GM12864 (cell line): ENCODE results near the gene YES1.

Experiments used
- DNase-seq: peaks from one replicate; pipeline ENCODE4 v3.0.0-alpha.2; 2011; ENCODE audit warnings: low read depth
- H3K4me3 ChIP-seq: 2 replicates; pipeline ENCODE4 v1.5.1; 2011; ENCODE audit warnings: mild to moderate bottlenecking, low read depth, low read length, control low read depth
- CTCF ChIP-seq: IDR thresholded peaks from 2 replicates; pipeline ENCODE4 v1.5.1; 2011; ENCODE audit warnings: low read depth, mild to moderate bottlenecking, moderate library complexity, low read length, control low read depth, inconsistent platforms; ENCODE audit errors: missing control alignments

Gene YES1

GRCh38 chr18:811892-812375 is at the start of gene YES1:
Gene YES1, minus strand, starts transcription at chr18:812242. Its CDS starts 55,415 bp downstream, at chr18:756827.
- no peak for DNase-seq
- peak within 1 kb of the TSS; percentile 97 for H3K4me3 ChIP-seq
- no peak for TF ChIP-seq CTCF

- H3K4me3 ChIP-seq: no peak overlapping the region
- no peak for DNase-seq
- no peak for TF ChIP-seq CTCF
These were observed 45.9 kb upstream of the YES1 start for GRCh38 chr18:857986-858385.

GRCh38 chr18:853471-853870 is 41.4 kb upstream of the YES1 start:
- no peak for TF ChIP-seq CTCF
- DNase-seq: no peak
- no peak overlapping the region for H3K4me3 ChIP-seq

GRCh38 chr18:850960-851359 is 38.9 kb upstream of the YES1 start:
- no peak for TF ChIP-seq CTCF
- no peak overlapping the region for H3K4me3 ChIP-seq
- no peak for DNase-seq

GRCh38 chr18:849021-849420 is 37.0 kb upstream of the YES1 start:
- H3K4me3 ChIP-seq: no peak overlapping the region
- DNase-seq: no peak
- no peak for TF ChIP-seq CTCF

GRCh38 chr18:848062-848861 is 36.2 kb upstream of the YES1 start:
- TF ChIP-seq CTCF: no peak
- no peak overlapping the region for H3K4me3 ChIP-seq
- no peak for DNase-seq
